Mesendoderm (in vitro differentiated cells): Measurements from ENCODE around the gene LRIG2.
"Not testable (repeated sequence)": the region's sequence is repeated elsewhere in the genome, so short reads cannot be mapped to it uniquely, and the experiment has no call there.

Source experiments
- DNase-seq: peaks from one replicate; pipeline ENCODE4 v3.0.0; 2013
- H2AK5ac ChIP-seq: 2 replicates; pipeline ENCODE4 v1.6.1; 2013; ENCODE audit warnings: low read length, inconsistent platforms
- H2BK120ac ChIP-seq: 2 replicates; pipeline ENCODE4 v1.6.1; 2013; ENCODE audit warnings: low read depth, mild to moderate bottlenecking, low read length, moderate library complexity, mixed read lengths
- H2BK15ac ChIP-seq: replicated peaks from 2 replicates; pipeline ENCODE4 v1.6.1; 2013; ENCODE audit warnings: low read depth, mild to moderate bottlenecking, moderate library complexity
- H2BK5ac ChIP-seq: 2 replicates; pipeline ENCODE4 v1.6.1; 2013; ENCODE audit warnings: low read length, inconsistent platforms
- H3K18ac ChIP-seq: 2 replicates; pipeline ENCODE4 v1.6.1; 2013; ENCODE audit warnings: mild to moderate bottlenecking, low read length, mixed read lengths
- H3K23ac ChIP-seq: one replicate; pipeline ENCODE4 v1.6.1; 2013; ENCODE audit warnings: low read length
- H3K27ac ChIP-seq: 2 replicates; pipeline ENCODE4 v1.5.1; 2013; ENCODE audit warnings: low read depth, mild to moderate bottlenecking, inconsistent platforms, low read length, moderate library complexity
- H3K27me3 ChIP-seq: 2 replicates; pipeline ENCODE4 v1.6.1; 2013; ENCODE audit warnings: low read length, control low read depth, mild to moderate bottlenecking, inconsistent platforms; ENCODE audit not compliant: insufficient read depth, poor library complexity
- H3K36me3 ChIP-seq: 2 replicates; pipeline ENCODE4 v1.6.1; 2013; ENCODE audit warnings: low read length, inconsistent platforms; ENCODE audit not compliant: control insufficient read depth, insufficient read depth
- H3K4ac ChIP-seq: one replicate; pipeline ENCODE4 v1.6.1; 2013; ENCODE audit warnings: low read depth, mild to moderate bottlenecking, low read length, moderate library complexity
- H3K4me1 ChIP-seq: 2 replicates; pipeline ENCODE4 v1.6.1; 2013; ENCODE audit warnings: low read depth, low read length, inconsistent platforms; ENCODE audit not compliant: control insufficient read depth
- H3K4me2 ChIP-seq: 2 replicates; pipeline ENCODE4 v1.6.1; 2013; ENCODE audit warnings: low read length
- H3K4me3 ChIP-seq: 2 replicates; pipeline ENCODE4 v1.5.1; 2013; ENCODE audit warnings: mild to moderate bottlenecking, low read length
- H3K56ac ChIP-seq: one replicate; pipeline ENCODE4 v1.6.1; 2013; ENCODE audit warnings: low read length
- H3K79me1 ChIP-seq: 2 replicates; pipeline ENCODE4 v1.6.1; 2013; ENCODE audit warnings: low read length, inconsistent platforms
- H3K79me2 ChIP-seq: 2 replicates; pipeline ENCODE4 v1.6.1; 2013; ENCODE audit warnings: mild to moderate bottlenecking, low read length; ENCODE audit not compliant: control insufficient read depth, insufficient read depth
- H3K9ac ChIP-seq: 2 replicates; pipeline ENCODE4 v1.6.1; 2013; ENCODE audit warnings: low read length, inconsistent platforms
- H4K5ac ChIP-seq: one replicate; pipeline ENCODE4 v1.6.1; 2013; ENCODE audit warnings: low read length
- H4K8ac ChIP-seq: one replicate; pipeline ENCODE4 v1.6.1; 2013; ENCODE audit warnings: low read depth, mild to moderate bottlenecking, control low read depth, low read length, moderate library complexity
- WGBS: extraction: QIAGEN DNeasy Blood & Tissue Kit; methylation state at CpG from one replicate; pipeline ENCODE4 v1.1.7; 2013; ENCODE audit warnings: low lambda C conversion rate, missing lambda C conversion rate; ENCODE audit not compliant: insufficient coverage; ENCODE audit errors: extremely low coverage; 5-methylcytosine and 5-hydroxymethylcytosine counted together

The LRIG2 gene

GRCh38 chr1:113041569-113042284 is 31.3 kb upstream of the LRIG2 start:
- no peak overlapping the region for H4K5ac ChIP-seq
- H4K8ac ChIP-seq = no peak overlapping the region
- WGBS = no CpG with 5 or more reads among the region's 1 CpG
- H3K9ac ChIP-seq = peak overlapping the region; percentile 66
- H3K36me3 ChIP-seq = no peaks in the 10 kb centered on the region
- H2BK120ac ChIP-seq = peak overlapping the region; percentile 98
- H3K4me1 ChIP-seq = peaks cover 27% of the 10 kb centered on the region
- peak overlapping the region; percentile 98 for H3K18ac ChIP-seq
- peak overlapping the region; percentile 99 for H2BK5ac ChIP-seq
- no peak overlapping the region for H3K23ac ChIP-seq
- peak overlapping the region; percentile 77 for H3K56ac ChIP-seq
- no peaks in the 10 kb centered on the region for H3K27me3 ChIP-seq
- peak overlapping the region; percentile 98 for H3K27ac ChIP-seq
- peak overlapping the region; percentile 97 for H3K4ac ChIP-seq
- peak; percentile 86 for DNase-seq
- no peak overlapping the region for H3K4me2 ChIP-seq
- no peaks in the 10 kb centered on the region for H3K79me1 ChIP-seq
- H2AK5ac ChIP-seq = peak overlapping the region; percentile 64
- H3K4me3 ChIP-seq = no peak overlapping the region
- H2BK15ac ChIP-seq = peak overlapping the region; percentile 5
- no peaks in the 10 kb centered on the region for H3K79me2 ChIP-seq

GRCh38 chr1:113042285-113043143 is 30.5 kb upstream of the LRIG2 start:
- Histone ChIP-seq H3K4me2 (no peak overlapping the region), H3K18ac (peak overlapping the region; percentile 98), H2AK5ac (peak overlapping the region; percentile 89), H3K4ac (peak overlapping the region; percentile 98), H3K79me1 (no peaks in the 10 kb centered on the region), H3K27ac (peak overlapping the region; percentile 98), H3K4me1 (peaks cover 26% of the 10 kb centered on the region), H4K5ac (peak overlapping the region; percentile 94), H3K9ac (peak overlapping the region; percentile 66), H2BK120ac (peak overlapping the region; percentile 98), H2BK5ac (peak overlapping the region; percentile 99), H3K79me2 (no peaks in the 10 kb centered on the region), H4K8ac (no peak overlapping the region), H2BK15ac (peak overlapping the region; percentile 11), H3K4me3 (no peak overlapping the region), H3K27me3 (no peaks in the 10 kb centered on the region), H3K56ac (peak overlapping the region; percentile 84), H3K23ac (no peak overlapping the region), H3K36me3 (no peaks in the 10 kb centered on the region)
- WGBS = no CpG with 5 or more reads among the region's 11 CpGs
- DNase-seq = peak; percentile 99

DNA sequence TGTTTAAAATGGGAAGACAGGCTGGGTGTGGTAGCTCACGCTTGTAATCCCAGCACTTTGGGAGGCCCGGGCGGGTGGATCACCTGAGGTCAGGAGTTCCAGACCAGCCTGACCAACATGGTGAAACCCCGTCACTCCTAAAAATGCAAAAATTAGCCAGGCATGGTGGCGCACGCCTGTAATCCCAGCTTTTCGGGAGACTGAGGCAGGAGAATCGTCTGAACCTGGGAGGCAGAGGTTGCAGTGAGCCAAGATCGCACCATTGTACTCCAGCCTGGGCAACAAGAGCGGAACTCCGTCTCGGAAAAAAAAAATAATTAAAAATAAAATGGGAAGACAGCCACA is 29.9 kb upstream of the LRIG2 start:
- not testable (repeated sequence) for H3K36me3 ChIP-seq

GRCh38 chr1:113046569-113046968 is 26.4 kb upstream of the LRIG2 start:
- Histone ChIP-seq H3K27me3 (no peaks in the 10 kb centered on the region), H3K4me2 (no peak overlapping the region), H4K8ac (no peak overlapping the region), H2BK15ac (no peak overlapping the region), H3K9ac (no peak overlapping the region), H3K79me1 (no peaks in the 10 kb centered on the region), H3K4me3 (no peak overlapping the region), H3K23ac (no peak overlapping the region), H3K4ac (no peak overlapping the region), H3K36me3 (no peaks in the 10 kb centered on the region), H3K4me1 (peaks cover 16% of the 10 kb centered on the region), H3K18ac (no peak overlapping the region), H2BK5ac (no peak overlapping the region), H2AK5ac (no peak overlapping the region), H4K5ac (no peak overlapping the region), H2BK120ac (no peak overlapping the region), H3K79me2 (no peaks in the 10 kb centered on the region), H3K56ac (peak overlapping the region; percentile 6), H3K27ac (no peak overlapping the region)
- no peak for DNase-seq
- WGBS = no CpG with 5 or more reads among the region's 4 CpGs

More for the DNA sequence above, 29.9 kb upstream of the LRIG2 start:
- WGBS = no CpG with 5 or more reads among the region's 12 CpGs
- Histone ChIP-seq H4K5ac (peak overlapping the region; percentile 72), H3K56ac (peak overlapping the region; percentile 84), H3K27ac (peak overlapping the region; percentile 98), H2BK15ac (peak overlapping the region; percentile 11), H3K4me1 (peaks cover 26% of the 10 kb centered on the region), H3K18ac (peak overlapping the region; percentile 97), H3K9ac (peak overlapping the region; percentile 50), H2BK5ac (peak overlapping the region; percentile 66), H2AK5ac (peak overlapping the region; percentile 72), H3K4ac (peak overlapping the region; percentile 98), H2BK120ac (peak overlapping the region; percentile 76)
- H4K8ac ChIP-seq, H3K79me2 ChIP-seq, H3K23ac ChIP-seq, H3K79me1 ChIP-seq, H3K4me2 ChIP-seq, DNase-seq, H3K4me3 ChIP-seq, H3K27me3 ChIP-seq: not testable (repeated sequence)

- WGBS = no CpG with 5 or more reads among the region's 3 CpGs
- Histone ChIP-seq H3K79me1 (no peaks in the 10 kb centered on the region), H2AK5ac (no peak overlapping the region), H3K18ac (no peak overlapping the region), H2BK5ac (no peak overlapping the region), H3K27ac (no peak overlapping the region), H3K4me2 (no peak overlapping the region), H3K4me1 (peaks cover 6% of the 10 kb centered on the region), H3K4ac (no peak overlapping the region), H4K5ac (no peak overlapping the region), H4K8ac (no peak overlapping the region), H3K27me3 (no peaks in the 10 kb centered on the region), H3K56ac (no peak overlapping the region), H2BK15ac (no peak overlapping the region), H3K23ac (no peak overlapping the region), H3K9ac (no peak overlapping the region), H3K4me3 (no peak overlapping the region), H2BK120ac (no peak overlapping the region), H3K79me2 (no peaks in the 10 kb centered on the region), H3K36me3 (no peaks in the 10 kb centered on the region)
- DNase-seq = no peak
Observed at GRCh38 chr1:113048064-113048463, 24.9 kb upstream of the LRIG2 start.
